Inflammatory macrophage treated with lipopolysaccharide for 1 hour (primary cell): Measurements from ENCODE around the gene CARS1.

ENCODE experiments used
- DNase-seq, 2 donors: peaks; one replicate each; pipeline ENCODE4 v3.0.0-alpha.2; 2020 to 2022

CARS1 gene

GRCh38 chr11:3007404-3008010 lies 49.7 kb downstream of the CARS1 start:
- no peak for DNase-seq

- no peak for DNase-seq
Measured at GRCh38 chr11:3006505-3007260, 50.5 kb downstream of the CARS1 start.

GRCh38 chr11:3004481-3004880 lies 52.7 kb downstream of the CARS1 start:
- no peak for DNase-seq

DNA sequence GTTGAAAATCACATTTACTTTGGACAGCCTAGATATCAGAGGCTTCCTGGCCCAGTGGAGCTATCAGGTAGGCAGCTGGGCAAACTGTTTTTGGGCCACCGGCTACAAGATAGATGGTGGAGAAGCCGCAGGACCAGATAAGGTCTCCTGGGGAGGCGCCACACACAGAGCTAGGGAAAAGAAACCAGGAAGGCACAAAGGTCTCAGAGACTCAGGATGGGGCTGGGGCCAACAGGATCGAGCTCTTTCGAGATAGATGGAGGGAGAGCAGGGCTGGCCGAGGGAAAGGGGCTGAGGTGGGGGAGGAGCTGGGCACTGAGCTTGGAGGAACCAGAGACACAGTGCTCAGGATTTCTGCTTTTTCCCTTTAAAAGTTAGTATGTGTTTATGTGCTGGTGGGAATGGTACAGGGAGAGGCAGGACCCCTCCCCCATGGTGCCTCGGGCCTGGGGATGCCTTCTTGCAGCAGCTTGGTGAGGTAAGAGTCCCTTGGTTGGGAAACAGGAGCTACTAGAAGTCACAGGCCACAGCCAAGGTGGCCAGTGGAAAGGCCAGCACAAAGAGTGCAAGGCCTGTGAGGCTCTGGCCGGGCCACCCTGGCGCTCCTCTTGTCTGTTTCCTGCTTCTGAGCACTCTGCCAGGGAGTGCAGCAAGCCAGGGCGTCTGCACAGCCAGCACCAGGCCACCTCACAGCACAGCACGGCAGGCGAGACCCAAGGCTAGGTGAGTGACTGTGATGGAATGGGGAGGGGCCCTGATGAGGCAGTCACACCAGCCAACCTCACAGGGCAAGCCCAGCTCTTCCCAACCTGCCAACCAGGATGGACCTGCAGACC lies 53.6 kb downstream of the CARS1 start:
- no peak for DNase-seq

DNA sequence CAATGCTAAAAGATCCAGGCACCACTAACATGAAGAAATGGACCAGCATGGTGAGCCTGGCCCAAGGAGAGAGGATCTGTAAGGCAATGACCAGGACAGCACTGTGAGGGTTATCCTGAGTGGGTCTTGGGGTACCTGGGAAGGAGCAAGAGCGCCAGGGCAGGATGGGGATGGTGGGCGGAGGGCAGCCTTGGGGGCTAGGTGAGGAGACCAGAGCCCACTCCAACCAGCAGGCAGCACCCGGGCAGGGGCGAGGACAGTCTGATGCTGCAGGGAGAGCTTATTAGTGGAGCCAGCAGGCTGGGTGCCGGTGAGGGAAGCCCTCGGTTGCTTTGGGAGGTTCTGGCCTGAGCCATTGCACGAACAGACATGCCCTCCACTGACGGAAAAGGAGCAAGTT lies 54.4 kb downstream of the CARS1 start:
- DNase-seq: no peak

GRCh38 chr11:3002351-3002861 lies 54.8 kb downstream of the CARS1 start:
- no peak for DNase-seq

- no peak for DNase-seq
Measured at GRCh38 chr11:3001496-3001895, 55.7 kb downstream of the CARS1 start.

- no peak for DNase-seq
Measured at GRCh38 chr11:3000032-3000961, 56.9 kb downstream of the CARS1 start.

GRCh38 chr11:2999464-2999998 lies 57.7 kb downstream of the CARS1 start:
- no peak for DNase-seq

DNA sequence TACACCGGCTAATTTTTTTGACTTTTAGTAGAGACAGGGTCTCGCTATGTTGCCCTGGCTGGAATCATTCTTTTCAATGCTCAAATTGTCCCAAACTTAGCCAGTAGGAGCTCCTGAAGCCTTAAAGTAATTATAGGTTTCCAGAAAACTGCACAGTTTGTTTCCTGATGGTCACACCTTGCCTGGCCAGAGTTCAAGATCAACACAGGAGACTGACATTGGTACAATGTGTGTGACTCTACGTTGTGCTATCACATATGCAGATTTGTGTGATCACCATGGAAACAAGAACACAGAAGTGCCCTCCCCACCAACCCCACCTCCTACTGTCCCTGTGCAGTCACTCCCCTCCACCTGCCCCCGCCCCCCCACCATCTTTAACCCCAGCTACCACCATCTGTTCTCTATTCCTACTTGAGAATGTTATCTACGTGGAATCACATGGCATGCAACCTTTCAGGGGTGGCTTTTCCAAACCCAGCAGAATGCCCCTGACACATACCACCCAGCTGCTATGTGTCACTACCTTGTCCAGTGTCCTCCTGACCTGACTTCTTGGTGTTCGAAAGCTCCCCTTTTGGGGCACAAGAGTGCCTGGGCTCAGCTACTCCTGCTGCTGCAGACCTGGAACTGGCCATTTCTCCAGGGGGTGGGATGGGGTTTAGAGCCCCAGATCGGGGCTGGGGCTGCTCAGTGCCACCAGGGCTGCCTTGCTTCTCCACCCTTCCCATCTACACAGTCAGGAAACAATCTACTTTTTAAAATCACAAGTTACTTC lies 59.0 kb downstream of the CARS1 start:
- DNase-seq: no peak

DNA sequence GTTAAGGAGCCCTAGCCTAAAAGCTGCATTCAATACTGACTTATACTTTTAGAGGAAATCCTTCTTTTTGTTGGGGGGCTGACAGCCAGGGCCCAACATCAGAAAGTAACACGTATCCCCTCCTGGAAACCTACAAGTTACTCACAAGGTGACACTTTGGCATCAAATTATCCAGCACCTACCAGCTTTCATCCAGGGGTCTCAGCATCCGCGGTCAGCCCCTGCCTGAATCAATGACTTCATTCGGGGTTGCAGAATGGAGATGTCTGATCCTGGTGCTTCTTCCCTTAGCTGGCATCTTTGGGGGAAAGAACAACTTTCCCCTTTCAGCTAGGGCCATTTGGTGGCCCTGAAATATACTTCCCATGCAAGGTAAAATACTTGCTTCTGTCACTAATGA lies 59.8 kb downstream of the CARS1 start:
- DNase-seq: no peak

DNA sequence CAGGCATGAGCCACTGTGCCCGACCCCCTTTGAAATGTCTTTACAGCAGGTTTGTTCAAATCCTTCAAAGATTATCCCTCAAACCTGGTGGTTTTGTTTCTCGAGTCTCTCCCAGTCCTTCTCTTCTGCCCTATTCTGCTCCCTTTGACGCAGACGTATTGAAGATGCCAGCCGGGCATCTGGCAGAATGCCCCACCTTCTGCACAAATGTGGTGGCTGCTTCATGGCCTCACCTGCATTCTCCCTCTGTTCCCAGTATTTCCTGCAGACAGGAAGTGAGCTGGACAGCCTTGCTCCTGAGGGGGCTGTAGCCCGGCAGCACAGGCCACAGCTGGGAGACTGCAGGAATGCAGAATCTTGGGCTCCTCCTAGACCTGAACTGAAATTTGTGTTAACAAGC lies 60.2 kb downstream of the CARS1 start:
- no peak for DNase-seq

DNA sequence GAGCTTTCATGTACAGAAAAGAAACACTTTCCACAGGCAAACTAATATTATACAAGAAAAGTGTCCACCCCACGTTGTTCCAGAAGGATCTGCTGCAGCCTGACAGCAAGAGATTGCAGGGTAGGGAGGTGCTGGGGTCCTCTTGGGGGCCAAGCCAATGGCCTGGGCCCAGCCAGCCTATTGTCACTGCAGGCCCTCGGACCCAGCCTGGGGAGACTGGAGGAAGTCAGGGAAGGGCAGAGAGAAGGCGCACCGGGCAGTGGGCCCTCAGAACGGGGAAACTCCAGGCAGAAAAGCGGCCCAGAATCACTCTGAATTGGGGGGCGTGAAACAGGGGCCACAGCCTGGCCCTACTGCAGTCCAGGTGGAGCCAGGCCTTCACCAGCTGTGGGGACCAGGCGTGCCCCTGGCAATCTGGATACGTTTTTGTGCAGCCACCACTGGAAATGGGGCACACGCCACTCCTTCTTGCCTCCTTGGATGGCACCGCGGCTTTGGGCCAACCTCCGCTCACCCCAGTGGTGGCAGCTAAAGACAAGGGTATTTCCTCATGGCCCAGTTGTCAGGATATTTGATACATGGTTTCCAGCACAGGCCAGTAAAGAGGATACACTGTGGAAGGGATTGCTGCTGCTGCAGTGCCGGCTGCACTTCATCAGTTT lies 61.2 kb downstream of the CARS1 start:
- DNase-seq: no peak

- DNase-seq: no peak
Measured at GRCh38 chr11:2995031-2995561, 62.1 kb downstream of the CARS1 start.

DNA sequence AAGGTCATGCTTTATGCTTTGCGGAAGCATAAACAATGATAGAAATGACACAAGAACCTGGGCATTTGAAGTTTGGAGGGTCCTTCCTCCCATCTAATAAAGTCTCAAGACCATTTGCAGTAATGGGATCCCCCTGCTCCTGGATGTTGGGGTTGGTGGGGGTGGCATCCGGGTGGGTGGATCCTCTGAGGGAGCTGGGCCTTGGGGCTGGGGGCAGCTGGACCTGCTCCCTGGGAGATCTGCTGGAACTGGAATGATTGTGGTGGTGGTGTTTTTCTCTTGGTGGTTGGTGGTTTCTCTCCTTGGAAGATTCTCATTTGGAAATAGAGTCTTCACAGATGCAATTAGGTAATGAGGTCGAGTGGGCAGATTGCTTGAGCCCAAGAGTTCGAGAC lies 62.9 kb downstream of the CARS1 start:
- no peak for DNase-seq

- DNase-seq: no peak
Measured at GRCh38 chr11:2992997-2993325, 64.3 kb downstream of the CARS1 start.

DNA sequence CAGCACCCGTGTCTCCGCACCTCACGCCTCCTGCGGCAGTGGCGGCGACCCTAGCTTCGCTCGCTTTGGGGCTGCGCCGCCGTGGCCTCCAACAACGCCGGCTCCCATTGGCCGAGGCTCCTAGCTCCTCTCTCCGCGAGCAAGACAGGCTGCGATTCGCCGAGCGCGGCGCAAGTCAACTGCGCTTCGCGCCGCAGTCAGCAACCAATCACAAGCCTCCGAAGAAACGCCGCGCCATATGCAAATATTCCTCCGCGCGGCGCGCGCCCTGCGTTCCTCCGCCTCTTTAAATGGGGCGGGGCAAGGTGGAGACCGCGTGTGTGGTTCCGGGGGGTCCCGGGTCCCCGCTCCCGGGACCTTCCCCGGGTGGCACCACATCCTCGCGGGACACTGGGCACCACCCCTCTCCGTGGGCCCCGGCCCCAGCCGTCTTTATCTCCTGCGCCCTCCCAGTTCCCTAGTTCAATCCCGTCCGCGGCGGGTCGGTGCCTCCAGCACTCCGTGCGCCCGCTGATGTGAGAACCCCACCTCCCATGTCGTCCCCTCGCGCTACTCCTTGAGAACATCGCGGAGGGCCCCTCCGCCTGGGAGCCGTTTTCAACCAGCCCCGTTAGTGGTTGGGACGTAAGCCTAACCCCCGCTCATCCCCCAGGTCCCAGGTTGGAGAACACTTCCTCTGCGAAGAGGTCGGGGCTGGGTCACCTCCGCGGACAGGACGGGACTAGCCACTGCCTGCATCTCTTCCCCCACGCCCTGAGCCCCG lies 64.8 kb downstream of the CARS1 start, which contains the start of gene NAP1L4:
TSS of gene NAP1L4 (minus strand) at position 96 of the 763 bp plus-strand sequence. CDS start 13,109 bp downstream, outside the sequence.
- DNase-seq: peak; percentile 94 to 97

GRCh38 chr11:2991452-2992233 lies 65.6 kb downstream of the CARS1 start:
- peak; percentile 72 to 81 for DNase-seq
